ENCODE measurements around the gene CABS1. TPM values are rescaled to one million over a fixed set of nuclear protein-coding genes. Genes with fewer than 3 reads are reported as not detected.

The CABS1 gene
- total RNA-seq, 2 donors from 2014 or later = not detected

DNA sequence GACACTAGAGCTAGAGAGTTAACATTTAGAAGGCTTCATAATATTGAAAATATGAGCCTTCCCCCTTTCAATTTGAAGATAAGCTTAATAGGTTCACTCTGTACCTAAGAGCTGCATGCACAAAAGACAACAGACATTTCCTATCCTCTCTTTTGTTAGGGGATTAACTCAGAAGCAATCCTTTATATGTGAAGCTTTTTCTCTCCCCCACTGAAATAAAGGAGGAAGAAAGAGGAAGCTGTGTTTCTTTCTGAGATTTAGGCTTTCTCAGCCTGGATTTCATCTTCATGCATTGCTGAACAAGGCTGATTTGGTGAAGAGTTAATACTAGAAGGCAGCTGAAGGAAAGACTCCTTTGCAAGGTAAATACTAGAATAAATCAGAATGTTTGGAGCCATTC lies 21.0 kb upstream of the CABS1 start:
- H3K4me1 ChIP-seq (ENCODE audit: control insufficient read depth in 1 of 2, low read depth in 2 of 2) = no peaks in the 10 kb centered on the region
- H3K27ac ChIP-seq = no peak overlapping the region
- H3K36me3 ChIP-seq = no peaks in the 10 kb centered on the region
- no peak for ATAC-seq (ENCODE audit: insufficient number of reproducible peaks, low FRiP score, low read depth)
- H3K27me3 ChIP-seq (replicated peaks; ENCODE audit: insufficient read depth) = no peaks in the 10 kb centered on the region
- H3K9me3 ChIP-seq = no peaks in the 10 kb centered on the region
- TF ChIP-seq, protein P1, sequence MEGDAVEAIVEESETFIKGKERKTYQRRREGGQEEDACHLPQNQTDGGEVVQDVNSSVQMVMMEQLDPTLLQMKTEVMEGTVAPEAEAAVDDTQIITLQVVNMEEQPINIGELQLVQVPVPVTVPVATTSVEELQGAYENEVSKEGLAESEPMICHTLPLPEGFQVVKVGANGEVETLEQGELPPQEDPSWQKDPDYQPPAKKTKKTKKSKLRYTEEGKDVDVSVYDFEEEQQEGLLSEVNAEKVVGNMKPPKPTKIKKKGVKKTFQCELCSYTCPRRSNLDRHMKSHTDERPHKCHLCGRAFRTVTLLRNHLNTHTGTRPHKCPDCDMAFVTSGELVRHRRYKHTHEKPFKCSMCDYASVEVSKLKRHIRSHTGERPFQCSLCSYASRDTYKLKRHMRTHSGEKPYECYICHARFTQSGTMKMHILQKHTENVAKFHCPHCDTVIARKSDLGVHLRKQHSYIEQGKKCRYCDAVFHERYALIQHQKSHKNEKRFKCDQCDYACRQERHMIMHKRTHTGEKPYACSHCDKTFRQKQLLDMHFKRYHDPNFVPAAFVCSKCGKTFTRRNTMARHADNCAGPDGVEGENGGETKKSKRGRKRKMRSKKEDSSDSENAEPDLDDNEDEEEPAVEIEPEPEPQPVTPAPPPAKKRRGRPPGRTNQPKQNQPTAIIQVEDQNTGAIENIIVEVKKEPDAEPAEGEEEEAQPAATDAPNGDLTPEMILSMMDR (IDR thresholded peaks at IDR 0.05) = no peak
- no peak for DNase-seq (ENCODE audit: low spot score)
- H3K4me3 ChIP-seq = no peak overlapping the region

DNA sequence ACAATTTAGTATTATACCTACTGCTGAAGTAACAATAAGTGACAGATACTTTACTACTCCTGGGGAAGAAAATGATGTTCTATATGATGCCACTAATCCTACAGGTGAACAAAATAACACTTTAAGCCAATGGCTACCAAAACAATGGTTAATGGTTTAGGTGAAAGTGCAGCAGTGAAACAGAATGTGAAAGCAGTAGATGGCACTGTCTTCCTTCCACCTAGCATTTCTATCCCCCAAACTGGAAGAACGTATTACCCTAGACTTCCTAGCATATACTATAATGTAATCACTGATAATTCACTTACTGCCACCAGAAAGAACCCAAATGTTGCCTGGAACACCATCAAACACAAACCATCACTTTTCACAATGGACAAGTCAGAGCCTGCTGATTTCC lies 18.9 kb upstream of the CABS1 start:
- H3K4me3 ChIP-seq = no peak overlapping the region
- TF ChIP-seq, protein P1 (IDR thresholded peaks at IDR 0.05) = no peak
- H3K27me3 ChIP-seq (replicated peaks; ENCODE audit: insufficient read depth) = no peaks in the 10 kb centered on the region
- no peaks in the 10 kb centered on the region for H3K4me1 ChIP-seq (ENCODE audit: control insufficient read depth in 1 of 2, low read depth in 2 of 2)
- no peak overlapping the region for H3K27ac ChIP-seq
- no peaks in the 10 kb centered on the region for H3K9me3 ChIP-seq
- ATAC-seq (ENCODE audit: insufficient number of reproducible peaks, low FRiP score, low read depth) (no peak), DNase-seq (ENCODE audit: low spot score) (no peak)
- H3K36me3 ChIP-seq = no peaks in the 10 kb centered on the region

DNA sequence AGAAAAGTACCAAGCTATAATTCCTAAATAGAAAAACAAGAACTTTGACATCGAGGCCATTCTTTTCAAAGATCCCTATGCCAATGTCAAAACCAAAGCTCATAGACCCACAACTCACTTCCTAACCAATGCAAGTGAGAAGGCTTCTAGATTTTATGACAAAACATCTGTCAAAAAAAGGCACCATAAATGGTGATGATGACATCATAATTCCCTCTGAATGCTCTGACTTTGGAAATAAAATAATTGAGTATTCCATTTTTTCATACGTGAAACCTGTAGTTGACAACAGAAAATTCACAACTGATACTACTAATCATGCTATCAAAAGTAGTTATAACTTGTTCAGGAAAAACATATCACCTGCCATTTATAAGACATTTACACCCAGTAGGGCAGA lies 8.7 kb upstream of the CABS1 start:
- no peaks in the 10 kb centered on the region for H3K27me3 ChIP-seq (replicated peaks; ENCODE audit: insufficient read depth)

GRCh38 chr4:70336043-70336442 lies 1.3 kb downstream of the CABS1 start:
- no peak for DNase-seq (ENCODE audit: low spot score)
- ATAC-seq (ENCODE audit: insufficient number of reproducible peaks, low FRiP score, low read depth) = no peak
- H3K27me3 ChIP-seq (replicated peaks; ENCODE audit: insufficient read depth) = no peaks in the 10 kb centered on the region
- no peaks in the 10 kb centered on the region for H3K4me1 ChIP-seq (ENCODE audit: control insufficient read depth in 1 of 2, low read depth in 2 of 2)
- TF ChIP-seq, protein P1 (IDR thresholded peaks at IDR 0.05) = no peak
- H3K27ac ChIP-seq = no peak overlapping the region
- no peaks in the 10 kb centered on the region for H3K36me3 ChIP-seq
- no peaks in the 10 kb centered on the region for H3K9me3 ChIP-seq
- no peak overlapping the region for H3K4me3 ChIP-seq

More for the DNA sequence above, 8.7 kb upstream of the CABS1 start:
- no peak for ATAC-seq (ENCODE audit: insufficient number of reproducible peaks, low FRiP score, low read depth)
- TF ChIP-seq, protein P1 (IDR thresholded peaks at IDR 0.05) = no peak
- no peaks in the 10 kb centered on the region for H3K36me3 ChIP-seq
- H3K9me3 ChIP-seq = no peaks in the 10 kb centered on the region
- H3K4me3 ChIP-seq = no peak overlapping the region
- H3K4me1 ChIP-seq (ENCODE audit: control insufficient read depth in 1 of 2, low read depth in 2 of 2) = no peaks in the 10 kb centered on the region
- H3K27ac ChIP-seq = no peak overlapping the region
- no peak for DNase-seq (ENCODE audit: low spot score)

- no peaks in the 10 kb centered on the region for H3K36me3 ChIP-seq
- H3K4me1 ChIP-seq (ENCODE audit: control insufficient read depth in 1 of 2, low read depth in 2 of 2) = no peaks in the 10 kb centered on the region
- DNase-seq (ENCODE audit: low spot score) (no peak), ATAC-seq (ENCODE audit: insufficient number of reproducible peaks, low FRiP score, low read depth) (no peak)
- no peaks in the 10 kb centered on the region for H3K9me3 ChIP-seq
- TF ChIP-seq, protein P1 (IDR thresholded peaks at IDR 0.05) = no peak
- no peak overlapping the region for H3K4me3 ChIP-seq
- H3K27ac ChIP-seq = no peak overlapping the region
- no peaks in the 10 kb centered on the region for H3K27me3 ChIP-seq (replicated peaks; ENCODE audit: insufficient read depth)
Observed at GRCh38 chr4:70337886-70338420, 3.2 kb downstream of the CABS1 start.

Measured in thoracic aorta (tissue), 2 donors.